ENCODE measurements around the gene ADO. TPM values are rescaled to one million over a fixed set of nuclear protein-coding genes. Genes with fewer than 3 reads are reported as not detected.
A peak's percentile ranks its signal among the peaks of the same experiment; 100 is the strongest.

The ADO gene
- 10 to 100 TPM; 10.8 to 22.3 (median 17.4) TPM for total RNA-seq

DNA sequence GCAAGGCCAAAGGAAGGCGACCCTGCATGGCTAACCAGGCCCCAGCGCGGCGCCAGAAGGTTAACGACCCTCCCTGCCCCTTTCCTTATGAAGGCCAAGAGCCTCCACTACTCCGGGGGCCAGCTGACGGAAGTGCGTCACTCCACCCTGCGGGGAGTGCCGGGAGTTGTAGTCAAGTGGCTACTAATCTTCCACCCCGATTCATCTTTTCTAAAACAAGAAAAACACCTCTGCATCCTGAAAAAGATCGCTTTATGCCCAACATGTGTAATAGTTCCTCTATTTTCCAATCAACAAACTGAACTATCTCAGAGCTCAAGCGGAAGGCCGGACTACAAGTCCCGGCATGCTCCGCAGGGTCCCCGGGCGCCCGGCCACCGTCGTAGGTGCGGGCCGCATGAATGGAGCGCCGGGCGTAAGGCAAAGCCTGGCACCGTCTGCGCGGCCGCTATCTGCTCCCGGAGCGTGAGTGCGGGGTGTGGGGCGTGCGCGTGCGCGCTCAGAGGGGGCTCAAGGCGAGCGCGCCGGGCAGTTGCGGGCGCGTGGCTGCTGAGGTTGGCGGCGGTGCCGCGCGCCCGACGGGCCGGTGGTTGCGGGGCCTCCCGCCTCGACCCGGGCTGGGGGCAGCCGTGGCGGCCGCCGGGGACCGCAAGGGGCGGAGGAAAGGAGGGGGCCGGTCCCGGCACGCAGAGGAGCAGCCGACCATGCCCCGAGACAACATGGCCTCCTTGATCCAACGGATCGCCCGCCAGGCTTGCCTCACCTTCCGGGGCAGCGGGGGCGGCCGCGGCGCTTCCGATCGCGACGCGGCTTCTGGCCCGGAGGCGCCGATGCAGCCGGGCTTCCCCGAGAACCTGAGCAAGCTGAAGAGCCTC is at the start of gene ADO:
Gene ADO, plus strand, starts transcription at position 365 of the 875 bp plus-strand sequence. Its CDS starts 340 bp downstream, at position 705.
- H3K4me3 ChIP-seq: peak within 1 kb of the TSS; percentile 94
- TF ChIP-seq POLR2AphosphoS5 (IDR thresholded peaks at IDR 0.05) (peak in 1 of 3 donors; percentile 54), POLR2A (IDR thresholded peaks at IDR 0.05) (peak in 1 of 2 donors; percentile 43), EP300 (IDR thresholded peaks at IDR 0.05) (no peak)
- TF ChIP-seq, protein P1, sequence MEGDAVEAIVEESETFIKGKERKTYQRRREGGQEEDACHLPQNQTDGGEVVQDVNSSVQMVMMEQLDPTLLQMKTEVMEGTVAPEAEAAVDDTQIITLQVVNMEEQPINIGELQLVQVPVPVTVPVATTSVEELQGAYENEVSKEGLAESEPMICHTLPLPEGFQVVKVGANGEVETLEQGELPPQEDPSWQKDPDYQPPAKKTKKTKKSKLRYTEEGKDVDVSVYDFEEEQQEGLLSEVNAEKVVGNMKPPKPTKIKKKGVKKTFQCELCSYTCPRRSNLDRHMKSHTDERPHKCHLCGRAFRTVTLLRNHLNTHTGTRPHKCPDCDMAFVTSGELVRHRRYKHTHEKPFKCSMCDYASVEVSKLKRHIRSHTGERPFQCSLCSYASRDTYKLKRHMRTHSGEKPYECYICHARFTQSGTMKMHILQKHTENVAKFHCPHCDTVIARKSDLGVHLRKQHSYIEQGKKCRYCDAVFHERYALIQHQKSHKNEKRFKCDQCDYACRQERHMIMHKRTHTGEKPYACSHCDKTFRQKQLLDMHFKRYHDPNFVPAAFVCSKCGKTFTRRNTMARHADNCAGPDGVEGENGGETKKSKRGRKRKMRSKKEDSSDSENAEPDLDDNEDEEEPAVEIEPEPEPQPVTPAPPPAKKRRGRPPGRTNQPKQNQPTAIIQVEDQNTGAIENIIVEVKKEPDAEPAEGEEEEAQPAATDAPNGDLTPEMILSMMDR (IDR thresholded peaks at IDR 0.05): no peak
- H3K27me3 ChIP-seq: no peaks in the 10 kb centered on the region
- H3K4me1 ChIP-seq: peaks cover 38% of the 10 kb centered on the region
- WGBS: under 1% methylated on average over 40 of the region's 87 CpGs
- DNase-seq (ENCODE audit: low spot score in 2 of 2): peak; percentile 88 to 90
- no peaks in the 10 kb centered on the region for H3K36me3 ChIP-seq
- H3K27ac ChIP-seq: peak within 1 kb of the TSS; percentile 97
- no peaks in the 10 kb centered on the region for H3K9me3 ChIP-seq

DNA sequence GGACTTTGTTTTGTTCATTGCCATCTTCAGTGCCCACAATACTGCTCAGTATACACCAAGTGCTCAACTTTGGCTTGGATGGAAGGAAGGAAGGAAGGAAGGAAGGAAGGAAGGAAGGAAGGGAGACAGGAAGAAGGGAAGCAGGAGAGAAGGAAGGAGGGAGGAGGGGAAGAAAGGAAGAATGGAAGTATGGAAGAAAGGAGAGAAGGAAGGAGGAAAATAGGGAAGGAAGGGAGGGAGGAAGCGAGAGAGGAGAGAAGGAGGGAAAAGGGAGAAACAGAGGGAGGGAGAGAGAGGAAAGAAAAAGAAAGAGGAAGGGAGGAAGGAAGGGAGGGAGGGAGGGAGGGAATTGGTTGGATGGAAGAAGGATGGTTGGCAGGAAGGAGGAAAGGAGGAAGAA is 49.6 kb upstream of the ADO start:
- DNase-seq (ENCODE audit: low spot score in 2 of 2): no peak
- Histone ChIP-seq H3K36me3 (no peaks in the 10 kb centered on the region), H3K4me1 (no peaks in the 10 kb centered on the region), H3K9me3 (no peaks in the 10 kb centered on the region), H3K4me3 (no peak overlapping the region), H3K27ac (no peak overlapping the region), H3K27me3 (no peaks in the 10 kb centered on the region)
- TF ChIP-seq POLR2AphosphoS5 (IDR thresholded peaks at IDR 0.05): no peak
- TF ChIP-seq, protein P1 (IDR thresholded peaks at IDR 0.05): no peak
- no peak for TF ChIP-seq POLR2A (IDR thresholded peaks at IDR 0.05)
- TF ChIP-seq EP300 (IDR thresholded peaks at IDR 0.05): no peak
- WGBS: 100% methylated on average over 1 of the region's 1 CpG

DNA sequence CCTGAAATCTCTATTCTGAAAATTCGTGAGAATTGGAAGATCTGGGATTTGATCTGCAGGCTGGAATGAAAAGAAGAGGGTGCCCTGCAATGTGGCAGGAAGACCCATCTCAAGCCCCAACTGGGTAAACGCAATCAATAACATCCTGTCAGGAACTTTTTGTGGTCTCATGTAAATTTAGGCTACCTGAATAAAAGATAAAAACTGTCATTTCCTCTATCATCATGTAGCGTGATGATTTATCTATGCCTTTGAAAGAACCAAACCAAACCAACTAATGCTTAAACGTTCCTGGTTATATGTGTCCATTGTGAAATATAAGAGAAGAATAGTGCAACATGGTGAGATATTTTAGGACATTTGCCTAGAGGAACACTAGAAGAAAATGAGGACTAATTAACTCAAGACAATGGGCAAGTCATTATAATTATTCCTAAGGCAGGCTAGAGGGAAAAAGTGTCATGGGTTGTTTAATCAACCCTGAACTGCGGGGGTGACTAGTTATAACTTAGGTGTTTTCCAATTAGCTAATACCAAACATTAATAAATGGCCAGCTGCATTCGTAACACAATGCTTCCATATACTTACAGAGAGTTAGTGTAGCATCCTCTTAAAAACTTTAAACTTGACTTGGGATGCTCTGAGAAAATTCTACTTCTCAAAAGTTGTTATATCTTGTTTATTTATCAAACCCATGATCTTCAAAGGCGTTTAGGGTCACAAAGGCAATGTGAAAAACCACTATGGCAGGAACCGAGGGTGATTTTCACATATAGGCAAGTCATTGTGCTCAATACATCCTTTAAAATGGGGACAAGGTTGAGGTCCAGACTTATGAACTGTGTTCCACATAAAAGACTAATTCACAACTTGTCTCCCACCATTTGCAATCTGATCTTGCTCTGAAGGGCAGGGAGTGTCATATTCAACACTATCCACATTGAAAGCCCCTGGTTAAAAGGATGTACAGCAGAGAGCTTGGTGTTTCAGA is 48.6 kb upstream of the ADO start:
- H3K4me1 ChIP-seq: no peaks in the 10 kb centered on the region
- WGBS: 62% methylated on average over 8 of the region's 8 CpGs
- no peaks in the 10 kb centered on the region for H3K27me3 ChIP-seq
- no peak overlapping the region for H3K27ac ChIP-seq
- no peak overlapping the region for H3K4me3 ChIP-seq
- TF ChIP-seq EP300 (IDR thresholded peaks at IDR 0.05) (no peak), POLR2A (IDR thresholded peaks at IDR 0.05) (no peak), POLR2AphosphoS5 (IDR thresholded peaks at IDR 0.05) (no peak)
- TF ChIP-seq, protein P1 (IDR thresholded peaks at IDR 0.05): no peak
- no peaks in the 10 kb centered on the region for H3K36me3 ChIP-seq
- DNase-seq (ENCODE audit: low spot score in 2 of 2): no peak
- H3K9me3 ChIP-seq: no peaks in the 10 kb centered on the region

DNA sequence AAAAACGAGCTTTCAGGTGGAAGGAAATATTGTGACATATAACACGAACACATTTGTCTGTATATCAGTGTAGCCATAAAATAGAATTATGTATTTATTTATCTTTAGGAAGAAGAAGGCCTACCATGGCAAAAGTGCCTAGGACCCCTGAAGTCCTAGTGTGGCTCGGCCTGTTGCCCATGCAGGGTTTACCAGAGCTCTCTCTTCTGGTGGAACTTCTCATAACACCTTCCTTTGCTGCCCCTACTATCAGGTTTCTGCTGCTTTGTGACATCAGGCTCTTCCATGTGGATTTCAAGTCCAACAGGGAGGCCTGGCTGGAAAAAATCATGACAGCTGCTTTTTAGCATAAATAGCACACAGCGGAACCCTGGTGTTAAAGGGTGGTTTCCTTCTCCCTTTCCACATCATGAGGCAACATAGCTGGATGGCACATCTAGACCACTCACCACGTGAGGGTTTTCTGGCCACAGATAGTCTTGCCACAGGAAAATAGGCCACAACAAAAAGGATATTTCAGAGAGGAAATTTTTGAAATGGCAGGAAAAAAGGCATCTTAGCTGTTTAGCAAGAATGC is 44.8 kb upstream of the ADO start:
- TF ChIP-seq, protein P1 (IDR thresholded peaks at IDR 0.05): no peak
- TF ChIP-seq EP300 (IDR thresholded peaks at IDR 0.05): no peak
- no peak for TF ChIP-seq POLR2A (IDR thresholded peaks at IDR 0.05)
- TF ChIP-seq POLR2AphosphoS5 (IDR thresholded peaks at IDR 0.05): no peak
- H3K27me3 ChIP-seq: no peaks in the 10 kb centered on the region
- WGBS: 78% methylated on average over 5 of the region's 5 CpGs

More for the DNA sequence above, 44.8 kb upstream of the ADO start:
- H3K4me1 ChIP-seq: no peaks in the 10 kb centered on the region
- no peak overlapping the region for H3K27ac ChIP-seq
- no peaks in the 10 kb centered on the region for H3K9me3 ChIP-seq
- no peaks in the 10 kb centered on the region for H3K36me3 ChIP-seq
- no peak overlapping the region for H3K4me3 ChIP-seq
- DNase-seq (ENCODE audit: low spot score in 2 of 2): no peak

Data from suprapubic skin (tissue), 4 donors.